Transverse colon (tissue), 4 donors: ENCODE measurements around the gene MC4R.

Source experiments
- CTCF ChIP-seq, 5 experiments: fragments of 200-600 bp in 3 of 5; fragments of 450-650 bp in 2 of 5; sonication (generic) in 3 of 5; IDR thresholded peaks; 1 replicate in 2 of 5; 2 replicates in 3 of 5; pipeline ENCODE4 v1.5.1; 2016 to 2017; ENCODE audit warnings: antibody characterized with exemption in 5 of 5, inconsistent platforms in 3 of 5, mild to moderate bottlenecking in 2 of 5, moderate library complexity in 1 of 5
- EP300 ChIP-seq: sonication (generic); formaldehyde crosslinking; IDR thresholded peaks from one replicate; pipeline ENCODE4 v1.6.1; 2017; ENCODE audit warnings: antibody characterized with exemption, low read depth
- POLR2A ChIP-seq: fragments of 450-650 bp; IDR thresholded peaks from one replicate; pipeline ENCODE4 v1.6.1; 2016; ENCODE audit warnings: antibody characterized with exemption, mild to moderate bottlenecking, moderate library complexity
- POLR2AphosphoS5 ChIP-seq, 3 donors: sonication (generic); formaldehyde crosslinking; IDR thresholded peaks; one replicate each; pipeline ENCODE4 v1.6.1; 2016; ENCODE audit warnings: antibody characterized with exemption in 3 of 3

DNA sequence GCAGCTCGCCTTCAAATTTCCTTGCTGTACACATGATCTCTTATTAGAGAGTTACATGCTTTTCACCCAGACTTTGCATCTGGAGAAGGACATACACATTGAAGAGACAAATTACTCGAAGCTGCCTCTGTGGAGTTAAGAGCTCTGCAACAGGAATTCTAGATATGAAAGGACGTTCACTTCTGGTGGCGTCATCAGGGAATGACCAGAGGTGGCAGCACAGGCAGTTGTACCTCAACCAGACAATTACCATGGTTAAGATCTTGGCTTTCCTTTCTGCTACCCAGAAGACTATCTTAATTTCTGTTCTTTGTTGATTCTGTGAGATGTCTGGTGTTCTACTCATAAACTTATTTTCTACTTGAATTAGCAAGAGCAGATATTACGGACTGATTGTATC is 39.1 kb upstream of the MC4R start:
- TF ChIP-seq POLR2A (no peak), CTCF (IDR thresholded peaks at IDR 0.05) (no peak), POLR2AphosphoS5 (IDR thresholded peaks at IDR 0.05) (no peak), EP300 (no peak)
